Stomach (tissue), 9 donors: ENCODE results near the gene SLC28A1. TPM values are rescaled to one million over a fixed set of nuclear protein-coding genes. Genes with fewer than 3 reads are reported as not detected.

Experiments
- DNase-seq, 2 donors: peaks; one replicate each; pipeline versions ENCODE4 v3.0.0 to v3.0.0-alpha.2; 2013 to 2019
- H3K27ac ChIP-seq, 5 donors: fragments of 200-600 bp in 4 of 5; sonication (generic) in 4 of 5; one replicate each; pipeline ENCODE4 v1.5.1; 2013 to 2019; ENCODE audit warnings: mild to moderate bottlenecking in 1 of 5, moderate library complexity in 1 of 5
- H3K27me3 ChIP-seq, 3 donors: fragments of 200-600 bp; sonication (generic); one replicate each; pipeline ENCODE4 v1.5.1; 2017 to 2019; ENCODE audit warnings: mixed run types in 1 of 3
- H3K36me3 ChIP-seq, 4 donors: fragments of 200-600 bp; sonication (generic); 1 replicate in 3 of 4; 2 replicates in 1 of 4; pipeline ENCODE4 v1.5.1; 2016 to 2019
- H3K4me1 ChIP-seq, 4 donors: fragments of 200-600 bp; sonication (generic); one replicate each; pipeline ENCODE4 v1.5.1; 2016 to 2019
- H3K4me3 ChIP-seq, 4 donors: fragments of 200-600 bp; sonication (generic) in 3 of 4; one replicate each; pipeline ENCODE4 v1.5.1; 2016 to 2019; ENCODE audit warnings: mild to moderate bottlenecking in 1 of 4
- H3K9me3 ChIP-seq, 4 donors: fragments of 200-600 bp; sonication (generic); one replicate each; pipeline ENCODE4 v1.5.1; 2016 to 2019
- EP300 ChIP-seq: sonication (generic); formaldehyde crosslinking; IDR thresholded peaks from one replicate; pipeline ENCODE4 v1.6.1; 2017; ENCODE audit warnings: antibody characterized with exemption
- POLR2A ChIP-seq, 4 donors: fragments of 450-650 bp; IDR thresholded peaks; one replicate each; pipeline ENCODE4 v1.6.1; 2016; ENCODE audit warnings: antibody characterized with exemption in 4 of 4, control low read depth in 2 of 4, mild to moderate bottlenecking in 1 of 4, moderate library complexity in 1 of 4
- POLR2AphosphoS5 ChIP-seq, 3 donors: sonication (generic); formaldehyde crosslinking; IDR thresholded peaks; one replicate each; pipeline ENCODE4 v1.6.1; 2016; ENCODE audit warnings: antibody characterized with exemption in 3 of 3
- WGBS, 5 donors: extraction: QIAGEN DNeasy Blood & Tissue Kit in 3 of 5; methylation state at CpG; one replicate each; pipeline versions ENCODE4 v1.1.5 to v1.1.7; 2013 to 2018; 5-methylcytosine and 5-hydroxymethylcytosine counted together
- intact Hi-C: fragments of 100-400 bp; cut with DNase I; formaldehyde crosslinking; loops from one replicate; pipeline ENCODE4 v1.15.1; 2023; ENCODE audit warnings: low total_unique reads
- polyA plus RNA-seq, 3 donors: library from polyadenylated mRNA; stranded (reverse); fragments of 200-250 nt; gene quantifications; one replicate each; pipeline ENCODE4 v1.2.3, GENCODE V29; 2013
- total RNA-seq, 5 donors: library from RNA; depleted of rRNA; stranded (reverse); fragments of >200 nt; gene quantifications; one replicate each; pipeline versions ENCODE4 v1.1.0 to v1.2.3, GENCODE V29; 2014 to 2016
- TF ChIP-seq, protein P1 (sequence below), 7 experiments: fragments of 450-650 bp in 4 of 7; fragments of 200-600 bp in 3 of 7; sonication (generic) in 3 of 7; IDR thresholded peaks; one replicate each; pipeline ENCODE4 v1.5.1; 2016 to 2019; ENCODE audit warnings: antibody characterized with exemption in 7 of 7, control low read depth in 2 of 7, mild to moderate bottlenecking in 1 of 7
- donor health status: healthy with polysubstance abuse.
- donor health status: Bipolar disorder and iron deficiency.
- donor health status: healthy.

SLC28A1 gene
- total and polyA plus RNA-seq, 8 donors = 0.92 TPM; not detected in 7

DNA sequence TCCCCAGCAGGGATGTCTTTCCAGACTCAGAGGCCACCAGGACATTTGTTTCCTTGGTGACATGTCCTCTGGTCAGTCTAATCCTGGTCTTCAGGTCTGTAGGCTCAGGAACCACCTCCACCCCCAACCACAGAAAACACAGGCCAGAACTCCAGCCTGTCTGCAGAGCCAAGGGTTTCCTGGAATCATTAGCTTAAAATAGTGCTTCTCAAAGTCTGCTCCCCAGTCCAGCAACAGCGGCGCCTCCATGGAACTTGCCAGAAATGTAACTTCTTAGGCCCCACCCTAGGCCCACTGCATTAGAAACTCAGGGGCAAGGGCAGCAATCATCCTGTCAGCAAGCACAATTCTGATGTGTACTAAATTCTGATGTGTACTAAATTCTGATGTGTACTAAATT, 20.0 kb downstream of the SLC28A1 start:
- intact Hi-C loops = no loop called here
- Histone ChIP-seq H3K4me3 (no peak overlapping the region), H3K4me1 (peaks cover 0 to 5% (median 4%) of the 10 kb centered on the region in 4 donors), H3K9me3 (peaks cover 0 to 7% (median 5%) of the 10 kb centered on the region in 4 donors), H3K36me3 (no peaks in the 10 kb centered on the region), H3K27ac (peak overlapping the region in 1 of 5 donors; percentile 4), H3K27me3 (no peaks in the 10 kb centered on the region)
- DNase-seq = peak in 1 of 2 donors; percentile 66
- TF ChIP-seq, protein P1, sequence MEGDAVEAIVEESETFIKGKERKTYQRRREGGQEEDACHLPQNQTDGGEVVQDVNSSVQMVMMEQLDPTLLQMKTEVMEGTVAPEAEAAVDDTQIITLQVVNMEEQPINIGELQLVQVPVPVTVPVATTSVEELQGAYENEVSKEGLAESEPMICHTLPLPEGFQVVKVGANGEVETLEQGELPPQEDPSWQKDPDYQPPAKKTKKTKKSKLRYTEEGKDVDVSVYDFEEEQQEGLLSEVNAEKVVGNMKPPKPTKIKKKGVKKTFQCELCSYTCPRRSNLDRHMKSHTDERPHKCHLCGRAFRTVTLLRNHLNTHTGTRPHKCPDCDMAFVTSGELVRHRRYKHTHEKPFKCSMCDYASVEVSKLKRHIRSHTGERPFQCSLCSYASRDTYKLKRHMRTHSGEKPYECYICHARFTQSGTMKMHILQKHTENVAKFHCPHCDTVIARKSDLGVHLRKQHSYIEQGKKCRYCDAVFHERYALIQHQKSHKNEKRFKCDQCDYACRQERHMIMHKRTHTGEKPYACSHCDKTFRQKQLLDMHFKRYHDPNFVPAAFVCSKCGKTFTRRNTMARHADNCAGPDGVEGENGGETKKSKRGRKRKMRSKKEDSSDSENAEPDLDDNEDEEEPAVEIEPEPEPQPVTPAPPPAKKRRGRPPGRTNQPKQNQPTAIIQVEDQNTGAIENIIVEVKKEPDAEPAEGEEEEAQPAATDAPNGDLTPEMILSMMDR (IDR thresholded peaks at IDR 0.05) = no peak
- TF ChIP-seq POLR2A (IDR thresholded peaks at IDR 0.05) (no peak), POLR2AphosphoS5 (IDR thresholded peaks at IDR 0.05) (no peak)
- WGBS, 5 donors = 36 to 85% (median 77%) methylated on average over 2 of the region's 2 CpGs

DNA sequence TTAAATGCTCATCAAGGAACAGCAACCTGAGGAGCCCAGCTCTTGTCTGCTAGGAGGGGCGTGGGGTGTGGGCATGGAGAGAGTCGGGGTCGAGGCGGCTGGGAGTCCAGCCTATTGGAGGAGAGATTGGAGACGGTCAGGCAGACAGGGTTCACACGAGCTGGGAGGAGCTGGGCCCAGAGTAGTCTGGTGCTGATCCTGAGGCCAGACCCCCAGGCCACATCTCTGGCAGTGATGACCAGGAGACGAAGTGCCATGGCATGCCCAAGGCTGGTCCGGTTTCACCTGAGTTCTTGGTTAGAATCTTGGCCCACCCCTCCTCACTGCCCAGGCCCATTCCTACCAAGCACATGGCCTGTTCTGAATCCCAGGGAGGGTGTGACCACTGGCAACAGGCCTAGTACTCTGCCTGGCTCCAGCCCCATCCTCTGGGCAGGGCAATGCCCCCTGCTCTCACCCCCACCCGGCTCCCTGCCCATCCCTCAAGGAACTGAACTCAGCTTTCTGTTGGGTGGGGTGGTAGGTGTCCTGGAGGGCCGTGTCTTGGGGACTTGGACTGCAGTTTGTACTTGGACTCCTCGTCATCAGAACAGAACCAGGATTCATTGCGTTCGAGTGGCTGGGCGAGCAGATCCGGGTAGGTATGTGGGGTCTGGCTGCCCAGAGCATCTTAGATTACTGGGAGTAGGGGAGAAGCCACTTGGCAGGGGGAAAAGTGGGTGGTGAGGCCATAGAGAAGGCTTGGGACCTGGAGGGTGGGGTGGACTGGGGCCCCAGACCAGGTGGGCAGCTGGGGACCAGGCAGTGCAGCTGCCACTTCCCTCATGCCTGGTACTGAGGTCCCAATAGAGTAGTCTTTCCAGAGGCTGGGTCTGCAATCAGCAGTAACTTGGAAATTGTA, 20.8 kb downstream of the SLC28A1 start:
- Histone ChIP-seq H3K4me1 (peaks cover 0 to 5% (median 4%) of the 10 kb centered on the region in 4 donors), H3K27ac (no peak overlapping the region), H3K9me3 (peaks cover 0 to 7% (median 5%) of the 10 kb centered on the region in 4 donors), H3K27me3 (no peaks in the 10 kb centered on the region), H3K4me3 (no peak overlapping the region), H3K36me3 (no peaks in the 10 kb centered on the region)
- WGBS, 5 donors = 89 to 94% (median 90%) methylated on average over 15 of the region's 15 CpGs
- no peak for DNase-seq
- TF ChIP-seq EP300 (no peak), POLR2A (IDR thresholded peaks at IDR 0.05) (no peak), POLR2AphosphoS5 (IDR thresholded peaks at IDR 0.05) (no peak)
- TF ChIP-seq, protein P1 (IDR thresholded peaks at IDR 0.05) = no peak
- intact Hi-C loops = no loop called here

DNA sequence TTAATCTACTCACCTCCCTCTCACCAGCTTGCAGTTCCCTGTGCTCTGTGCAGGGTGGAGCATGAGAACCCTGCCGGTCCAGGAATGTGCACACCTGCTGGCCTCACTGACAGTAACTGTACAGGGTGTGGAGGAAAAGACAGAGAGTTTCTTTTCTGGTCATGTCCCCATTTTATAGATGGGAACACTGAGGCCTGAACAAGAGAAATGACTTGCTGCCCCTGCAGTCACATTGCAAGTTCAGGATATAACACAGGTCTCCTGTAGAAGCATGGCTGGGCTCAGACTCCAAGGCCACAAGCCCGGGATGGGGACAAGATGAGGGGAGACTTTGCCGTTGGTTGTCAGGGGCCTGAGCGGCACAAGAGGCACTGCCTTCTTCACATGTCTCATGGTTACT, 23.3 kb downstream of the SLC28A1 start:
- TF ChIP-seq EP300 = no peak
- no peak for TF ChIP-seq POLR2AphosphoS5 (IDR thresholded peaks at IDR 0.05)
- no peak for TF ChIP-seq POLR2A (IDR thresholded peaks at IDR 0.05)
- H3K9me3 ChIP-seq = no peaks in the 10 kb centered on the region
- no peak overlapping the region for H3K4me3 ChIP-seq
- H3K36me3 ChIP-seq = no peaks in the 10 kb centered on the region
- 84 to 94% (median 87%) methylated on average over 4 of the region's 4 CpGs for WGBS, 5 donors
- peaks cover 15 to 28% (median 24%) of the 10 kb centered on the region in 4 donors for H3K4me1 ChIP-seq
- intact Hi-C loops = no loop called here
- no peak for DNase-seq
- H3K27ac ChIP-seq = no peak overlapping the region
- no peaks in the 10 kb centered on the region for H3K27me3 ChIP-seq

DNA sequence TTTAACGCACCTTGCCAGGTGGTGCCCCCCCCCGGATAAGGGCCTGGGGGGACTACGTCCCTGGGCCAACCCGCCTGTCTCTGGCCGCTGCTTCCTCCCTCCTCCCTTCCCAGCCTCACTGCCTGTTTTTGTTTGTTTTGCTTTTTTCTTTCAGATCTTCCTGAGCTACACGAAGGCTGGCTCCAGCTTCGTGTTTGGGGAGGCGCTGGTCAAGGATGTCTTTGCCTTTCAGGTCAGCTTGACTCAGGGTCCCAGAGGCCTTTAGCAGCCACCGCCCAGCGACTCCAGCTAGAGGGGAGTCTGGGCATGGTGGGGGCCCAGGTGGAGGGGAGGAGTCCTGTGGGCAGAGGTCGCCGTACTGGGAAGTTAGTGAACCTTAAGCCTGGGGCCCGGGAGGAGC, 24.1 kb downstream of the SLC28A1 start:
- H3K27ac ChIP-seq = no peak overlapping the region
- WGBS, 5 donors = 47 to 81% (median 51%) methylated on average over 12 to 13 of the region's 13 CpGs

More for the DNA sequence above, 24.1 kb downstream of the SLC28A1 start:
- Histone ChIP-seq H3K36me3 (no peaks in the 10 kb centered on the region), H3K4me3 (no peak overlapping the region), H3K4me1 (peaks cover 15 to 31% (median 30%) of the 10 kb centered on the region in 4 donors), H3K9me3 (no peaks in the 10 kb centered on the region), H3K27me3 (no peaks in the 10 kb centered on the region)
- TF ChIP-seq POLR2AphosphoS5 (IDR thresholded peaks at IDR 0.05) (no peak), EP300 (no peak), POLR2A (IDR thresholded peaks at IDR 0.05) (no peak)
- TF ChIP-seq, protein P1 (IDR thresholded peaks at IDR 0.05) = no peak
- intact Hi-C loops = no loop called here
- DNase-seq = no peak
